Neural cell (in vitro differentiated cells): Measurements from ENCODE around the gene EXOC2.

Experiments used
- CTCF ChIP-seq: fragments of 450-650 bp; IDR thresholded peaks from 2 replicates; pipeline ENCODE4 v1.5.1; 2014; ENCODE audit warnings: antibody characterized with exemption, mild to moderate bottlenecking, moderate library complexity; ENCODE audit not compliant: poor library complexity, severe bottlenecking
- EP300 ChIP-seq: fragments of 450-650 bp; conservative IDR thresholded peaks from 2 replicates; pipeline ENCODE4 v1.6.1; 2014; ENCODE audit warnings: antibody characterized with exemption, mild to moderate bottlenecking, moderate library complexity; ENCODE audit not compliant: poor library complexity, severe bottlenecking
- EZH2 ChIP-seq: fragments of 200-600, 300-800 bp; shearing (Covaris generic), sonication (generic); IDR thresholded peaks from 2 replicates; pipeline ENCODE4 v1.6.1; 2014; ENCODE audit warnings: antibody characterized with exemption, low read length, borderline replicate concordance, mild to moderate bottlenecking; ENCODE audit not compliant: insufficient read depth, poor library complexity, severe bottlenecking
- MXI1 ChIP-seq: fragments of 450-650 bp; conservative IDR thresholded peaks from 2 replicates; pipeline ENCODE4 v1.6.1; 2014; ENCODE audit warnings: antibody characterized with exemption, mild to moderate bottlenecking; ENCODE audit not compliant: poor library complexity, severe bottlenecking
- POLR2AphosphoS5 ChIP-seq: IDR thresholded peaks from 2 replicates; pipeline ENCODE4 v1.6.1; 2012
- RAD21 ChIP-seq: fragments of 450-650 bp; conservative IDR thresholded peaks from 2 replicates; pipeline ENCODE4 v1.6.1; 2014; ENCODE audit warnings: antibody characterized with exemption, mild to moderate bottlenecking, moderate library complexity
- REST ChIP-seq: IDR thresholded peaks from 2 replicates; pipeline ENCODE4 v1.6.1; 2012; ENCODE audit warnings: borderline replicate concordance

- TF ChIP-seq EZH2 (no peak), EP300 (no peak), CTCF (no peak), REST (no peak), MXI1 (no peak), RAD21 (no peak), POLR2AphosphoS5 (no peak)
Observed at GRCh38 chr6:701215-701614, 8.3 kb upstream of the EXOC2 start.
